HG02852 (cell line): Measurements from ENCODE around the gene SYT8.
A peak's percentile ranks its signal among the peaks of the same experiment; 100 is the strongest.

ENCODE experiments used
- ATAC-seq: cut with Tn5 transposase; IDR thresholded peaks from one replicate; pipeline ENCODE4 v1.9.1; 2021; ENCODE audit warnings: mild to moderate bottlenecking, moderate library complexity; ENCODE audit not compliant: unreplicated experiment

SYT8 gene

GRCh38 chr11:1844221-1845094 is 9.7 kb downstream of the SYT8 start:
- ATAC-seq, result no peak

- ATAC-seq, result no peak
Measured at GRCh38 chr11:1845095-1845429, 10.3 kb downstream of the SYT8 start.

- no peak for ATAC-seq
Measured at GRCh38 chr11:1845561-1846452, 11.0 kb downstream of the SYT8 start.

GRCh38 chr11:1846453-1846932 is 11.7 kb downstream of the SYT8 start:
- ATAC-seq, result no peak

- ATAC-seq, result no peak
Measured at GRCh38 chr11:1847006-1847735, 12.4 kb downstream of the SYT8 start.

- no peak for ATAC-seq
Measured at GRCh38 chr11:1847926-1848639, 13.3 kb downstream of the SYT8 start.

GRCh38 chr11:1848640-1849430 is 14.0 kb downstream of the SYT8 start:
- ATAC-seq, result no peak

- no peak for ATAC-seq
Measured at GRCh38 chr11:1851468-1852180, 16.8 kb downstream of the SYT8 start.

GRCh38 chr11:1852271-1852876 is 17.6 kb downstream of the SYT8 start:
- peak; percentile 0 for ATAC-seq

GRCh38 chr11:1852877-1853276 is 18.1 kb downstream of the SYT8 start, which contains the start of gene LSP1:
LSP1 (plus strand) TSS chr11:1853084; CDS start chr11:1853145, 61 bp downstream.
- peak; percentile 44 for ATAC-seq

GRCh38 chr11:1853376-1854131 is 18.8 kb downstream of the SYT8 start:
- no peak for ATAC-seq

- ATAC-seq, result peak; percentile 19
Measured at GRCh38 chr11:1854132-1854948, 19.6 kb downstream of the SYT8 start.

GRCh38 chr11:1854949-1855885 is 20.4 kb downstream of the SYT8 start:
- peak; percentile 42 for ATAC-seq

GRCh38 chr11:1855886-1856265 is 21.1 kb downstream of the SYT8 start:
- ATAC-seq, result no peak

GRCh38 chr11:1856306-1857005 is 21.7 kb downstream of the SYT8 start:
- no peak for ATAC-seq
